HCT116 (cell line): ENCODE data around the gene MTIF3.

Experiments
- EGR1 ChIP-seq: IDR thresholded peaks from 2 replicates; pipeline ENCODE4 v1.6.1; 2012; ENCODE audit warnings: low read depth
- EZH2 ChIP-seq: fragments of 200-600 bp; sonication (generic); IDR thresholded peaks from 2 replicates; pipeline ENCODE4 v1.6.1; 2017; ENCODE audit warnings: antibody characterized with exemption, mixed run types
- EZH2phosphoT487 ChIP-seq: fragments of 200-600 bp; IDR thresholded peaks from 2 replicates; pipeline ENCODE4 v1.6.1; 2018; ENCODE audit warnings: antibody characterized with exemption, borderline replicate concordance
- JUND ChIP-seq: IDR thresholded peaks from 2 replicates; pipeline ENCODE4 v1.6.1; 2012
- POLR2A ChIP-seq: IDR thresholded peaks from 2 replicates; pipeline ENCODE4 v1.7.0; 2011; ENCODE audit warnings: borderline replicate concordance; ENCODE audit not compliant: insufficient read depth, insufficient read length; ENCODE audit errors: extremely low read depth
- POLR2AphosphoS5 ChIP-seq: IDR thresholded peaks from 2 replicates; pipeline ENCODE4 v1.6.1; 2011; ENCODE audit warnings: mild to moderate bottlenecking, low read depth, low read length, moderate library complexity
- RAD21 ChIP-seq: IDR thresholded peaks from 2 replicates; pipeline ENCODE4 v1.6.1; 2012; ENCODE audit warnings: low read depth, mild to moderate bottlenecking
- SIN3A ChIP-seq: IDR thresholded peaks from 2 replicates; pipeline ENCODE4 v1.6.1; 2012; ENCODE audit warnings: low read depth
- SP1 ChIP-seq: IDR thresholded peaks from 2 replicates; pipeline ENCODE4 v1.6.1; 2012; ENCODE audit warnings: low read depth
- ZFX ChIP-seq: fragments of 450-650 bp; IDR thresholded peaks from 2 replicates; pipeline ENCODE4 v1.6.1; 2017
- ZNF274 ChIP-seq: fragments of 200-500 bp; sonication (Bioruptor generic); IDR thresholded peaks from 2 replicates; pipeline ENCODE4 v1.6.1; 2014; ENCODE audit warnings: mild to moderate bottlenecking, low read depth, low read length, inconsistent platforms
- TF ChIP-seq, protein P1 (sequence below), 3 experiments: fragments of 200-600 bp in 1 of 3; sonication (generic) in 1 of 3; IDR thresholded peaks in 2 of 3; conservative IDR thresholded peaks in 1 of 3; 2 replicates each; pipeline ENCODE4 v1.5.1; 2012 to 2017; ENCODE audit warnings: low read depth in 2 of 3, low read length in 2 of 3, antibody characterized with exemption in 1 of 3, borderline replicate concordance in 1 of 3, control low read depth in 1 of 3, mild to moderate bottlenecking in 1 of 3, mixed read lengths in 1 of 3, mixed run types in 1 of 3, moderate library complexity in 1 of 3; ENCODE audit not compliant: insufficient read depth in 1 of 3
- TF ChIP-seq, protein P2 (sequence below): IDR thresholded peaks from 2 replicates; pipeline ENCODE4 v1.6.1; 2011; ENCODE audit warnings: mild to moderate bottlenecking, low read length, moderate library complexity; ENCODE audit not compliant: insufficient replicate concordance; ENCODE audit errors: extremely low read depth

DNA sequence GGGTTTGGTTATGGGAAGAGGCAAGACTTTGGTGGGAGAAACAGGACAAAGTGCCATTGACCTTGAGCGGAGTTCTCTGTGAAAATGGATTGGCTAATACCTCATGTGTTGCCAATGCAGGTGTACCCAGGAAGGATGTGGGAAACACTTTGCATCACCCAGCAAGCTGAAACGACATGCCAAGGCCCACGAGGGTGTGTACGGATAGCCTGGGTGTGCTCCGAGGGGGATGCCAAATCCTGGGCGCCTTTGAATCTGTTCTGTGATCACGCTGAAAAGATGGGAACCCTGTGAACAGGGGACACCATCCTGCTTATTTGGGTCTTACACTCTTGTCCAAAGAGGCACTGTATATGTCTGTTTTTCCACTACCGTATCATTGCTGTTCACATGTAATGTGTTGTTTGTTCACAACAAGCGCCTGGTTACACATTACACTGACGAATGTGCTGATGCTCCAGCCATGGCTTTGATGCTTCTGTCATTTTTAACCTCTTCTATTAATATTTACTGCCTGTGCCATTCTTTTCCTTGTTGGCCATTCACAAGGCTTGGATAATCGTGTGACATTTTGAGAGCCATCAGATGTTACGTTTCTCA, 17.7 kb downstream of the MTIF3 start:
- no peak for TF ChIP-seq EGR1
- no peak for TF ChIP-seq POLR2AphosphoS5
- TF ChIP-seq, protein P1, sequence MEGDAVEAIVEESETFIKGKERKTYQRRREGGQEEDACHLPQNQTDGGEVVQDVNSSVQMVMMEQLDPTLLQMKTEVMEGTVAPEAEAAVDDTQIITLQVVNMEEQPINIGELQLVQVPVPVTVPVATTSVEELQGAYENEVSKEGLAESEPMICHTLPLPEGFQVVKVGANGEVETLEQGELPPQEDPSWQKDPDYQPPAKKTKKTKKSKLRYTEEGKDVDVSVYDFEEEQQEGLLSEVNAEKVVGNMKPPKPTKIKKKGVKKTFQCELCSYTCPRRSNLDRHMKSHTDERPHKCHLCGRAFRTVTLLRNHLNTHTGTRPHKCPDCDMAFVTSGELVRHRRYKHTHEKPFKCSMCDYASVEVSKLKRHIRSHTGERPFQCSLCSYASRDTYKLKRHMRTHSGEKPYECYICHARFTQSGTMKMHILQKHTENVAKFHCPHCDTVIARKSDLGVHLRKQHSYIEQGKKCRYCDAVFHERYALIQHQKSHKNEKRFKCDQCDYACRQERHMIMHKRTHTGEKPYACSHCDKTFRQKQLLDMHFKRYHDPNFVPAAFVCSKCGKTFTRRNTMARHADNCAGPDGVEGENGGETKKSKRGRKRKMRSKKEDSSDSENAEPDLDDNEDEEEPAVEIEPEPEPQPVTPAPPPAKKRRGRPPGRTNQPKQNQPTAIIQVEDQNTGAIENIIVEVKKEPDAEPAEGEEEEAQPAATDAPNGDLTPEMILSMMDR (IDR thresholded peaks at IDR 0.05 in 2 of 3, conservative IDR thresholded peaks at IDR 0.05 in 1 of 3; ENCODE audit: borderline replicate concordance in 1 of 3, insufficient read depth in 1 of 3, low read depth in 2 of 3, low read length in 2 of 3), result no peak
- no peak for TF ChIP-seq EZH2phosphoT487
- TF ChIP-seq SP1, result no peak
- no peak for TF ChIP-seq JUND
- no peak for TF ChIP-seq ZNF274
- no peak for TF ChIP-seq POLR2A
- no peak for TF ChIP-seq SIN3A
- TF ChIP-seq EZH2, result no peak
- TF ChIP-seq RAD21, result no peak
- TF ChIP-seq, protein P2, sequence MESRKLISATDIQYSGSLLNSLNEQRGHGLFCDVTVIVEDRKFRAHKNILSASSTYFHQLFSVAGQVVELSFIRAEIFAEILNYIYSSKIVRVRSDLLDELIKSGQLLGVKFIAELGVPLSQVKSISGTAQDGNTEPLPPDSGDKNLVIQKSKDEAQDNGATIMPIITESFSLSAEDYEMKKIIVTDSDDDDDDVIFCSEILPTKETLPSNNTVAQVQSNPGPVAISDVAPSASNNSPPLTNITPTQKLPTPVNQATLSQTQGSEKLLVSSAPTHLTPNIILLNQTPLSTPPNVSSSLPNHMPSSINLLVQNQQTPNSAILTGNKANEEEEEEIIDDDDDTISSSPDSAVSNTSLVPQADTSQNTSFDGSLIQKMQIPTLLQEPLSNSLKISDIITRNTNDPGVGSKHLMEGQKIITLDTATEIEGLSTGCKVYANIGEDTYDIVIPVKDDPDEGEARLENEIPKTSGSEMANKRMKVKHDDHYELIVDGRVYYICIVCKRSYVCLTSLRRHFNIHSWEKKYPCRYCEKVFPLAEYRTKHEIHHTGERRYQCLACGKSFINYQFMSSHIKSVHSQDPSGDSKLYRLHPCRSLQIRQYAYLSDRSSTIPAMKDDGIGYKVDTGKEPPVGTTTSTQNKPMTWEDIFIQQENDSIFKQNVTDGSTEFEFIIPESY, result no peak
- no peak for TF ChIP-seq ZFX
